GM23248 (cell line): Measurements from ENCODE around the gene PLA2G4F.

ENCODE experiments used
- EZH2 ChIP-seq: fragments of 200-600 bp; sonication (generic); IDR thresholded peaks from 2 replicates; pipeline ENCODE4 v1.6.1; 2018; ENCODE audit warnings: antibody characterized with exemption, mild to moderate bottlenecking; ENCODE audit not compliant: insufficient read depth, poor library complexity, severe bottlenecking
- EZH2phosphoT487 ChIP-seq: fragments of 200-600 bp; sonication (generic); IDR thresholded peaks from 2 replicates; pipeline ENCODE4 v1.6.1; 2018; ENCODE audit warnings: antibody characterized with exemption, moderate library complexity, mild to moderate bottlenecking, low read depth; ENCODE audit not compliant: insufficient read depth

GRCh38 chr15:42157381-42157780, 945 bp upstream of the PLA2G4F start:
- TF ChIP-seq EZH2: no peak
- no peak for TF ChIP-seq EZH2phosphoT487
